Uterus (tissue), 4 donors: ENCODE measurements around the gene ATG13. TPM values are rescaled to one million over a fixed set of nuclear protein-coding genes. Genes with fewer than 3 reads are reported as not detected.

Source experiments
- DNase-seq, 2 donors: peaks; one replicate each; pipeline ENCODE4 v3.0.0-alpha.2; 2019 to 2020
- H3K27ac ChIP-seq, 2 donors: fragments of 200-600 bp; sonication (generic); 1 replicate in 1 of 2; 2 replicates in 1 of 2; pipeline ENCODE4 v1.5.1; 2016 to 2018
- H3K27me3 ChIP-seq, 2 donors: fragments of 200-600 bp; sonication (generic); one replicate each; pipeline ENCODE4 v1.5.1; 2018 to 2019; ENCODE audit warnings: control low read depth in 1 of 2
- H3K36me3 ChIP-seq, 2 donors: fragments of 200-600 bp; sonication (generic); one replicate each; pipeline ENCODE4 v1.5.1; 2019; ENCODE audit warnings: control low read depth in 1 of 2
- H3K4me1 ChIP-seq, 2 donors: fragments of 200-600 bp; sonication (generic); one replicate each; pipeline ENCODE4 v1.5.1; 2018 to 2019; ENCODE audit warnings: control low read depth in 1 of 2
- H3K4me3 ChIP-seq, 2 donors: fragments of 200-600 bp; sonication (generic); 1 replicate in 1 of 2; 2 replicates in 1 of 2; pipeline ENCODE4 v1.5.1; 2018 to 2019; ENCODE audit warnings: mild to moderate bottlenecking in 1 of 2
- H3K9me3 ChIP-seq, 2 donors: fragments of 200-600 bp; sonication (generic); one replicate each; pipeline ENCODE4 v1.5.1; 2019; ENCODE audit warnings: control low read depth in 1 of 2
- POLR2A ChIP-seq, 2 donors: fragments of 450-650 bp; IDR thresholded peaks; one replicate each; pipeline ENCODE4 v1.6.1; 2016; ENCODE audit warnings: antibody characterized with exemption in 2 of 2, mild to moderate bottlenecking in 1 of 2, moderate library complexity in 1 of 2
- intact Hi-C: fragments of 100-400 bp; cut with DNase I; formaldehyde crosslinking; loops from one replicate; pipeline ENCODE4 v1.15.1; 2023; ENCODE audit warnings: low total_unique reads
- total RNA-seq, 4 donors: library from RNA; depleted of rRNA in 3 of 4; stranded (reverse); fragments of >200 nt in 3 of 4; gene quantifications; one replicate each; pipeline versions ENCODE4 v1.1.0 to v1.2.4, GENCODE V29; 2014 to 2023
- TF ChIP-seq, protein P1 (sequence below), 4 experiments: fragments of 200-600 bp in 2 of 4; fragments of 450-650 bp in 2 of 4; sonication (generic) in 2 of 4; IDR thresholded peaks; one replicate each; pipeline ENCODE4 v1.5.1; 2016 to 2019; ENCODE audit warnings: antibody characterized with exemption in 4 of 4, mild to moderate bottlenecking in 2 of 4, moderate library complexity in 1 of 4
- donor health status: DM: yes; HTN: yes; CAD: no.

Gene ATG13
- total RNA-seq, 4 donors from 2014 or later, result 51.8 to 102 (median 68.3) TPM

DNA sequence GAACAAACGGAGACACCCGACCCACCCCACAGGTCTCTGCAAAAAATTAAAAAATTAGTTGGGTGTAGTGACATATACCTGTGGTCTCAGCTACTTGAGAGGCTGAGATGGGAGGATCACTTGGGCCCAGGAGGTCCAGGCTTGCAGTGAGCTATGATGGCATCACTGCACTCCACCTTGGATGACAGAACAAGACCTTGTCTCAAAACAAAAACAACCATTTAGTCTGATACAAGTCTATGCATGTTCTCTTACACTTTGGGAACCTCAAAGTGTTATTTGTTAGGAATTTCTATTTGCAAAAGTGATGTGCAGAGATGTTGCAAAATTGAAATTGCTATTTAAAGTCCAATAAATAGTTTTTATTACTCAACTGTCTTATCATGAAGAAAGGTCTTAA lies 14.3 kb downstream of the ATG13 start:
- no peak for DNase-seq
- Histone ChIP-seq H3K36me3 (no peaks in the 10 kb centered on the region), H3K27me3 (no peaks in the 10 kb centered on the region), H3K9me3 (no peaks in the 10 kb centered on the region), H3K4me1 (no peaks in the 10 kb centered on the region), H3K27ac (no peak overlapping the region), H3K4me3 (no peak overlapping the region)
- intact Hi-C loops, result no loop called here
- TF ChIP-seq, protein P1, sequence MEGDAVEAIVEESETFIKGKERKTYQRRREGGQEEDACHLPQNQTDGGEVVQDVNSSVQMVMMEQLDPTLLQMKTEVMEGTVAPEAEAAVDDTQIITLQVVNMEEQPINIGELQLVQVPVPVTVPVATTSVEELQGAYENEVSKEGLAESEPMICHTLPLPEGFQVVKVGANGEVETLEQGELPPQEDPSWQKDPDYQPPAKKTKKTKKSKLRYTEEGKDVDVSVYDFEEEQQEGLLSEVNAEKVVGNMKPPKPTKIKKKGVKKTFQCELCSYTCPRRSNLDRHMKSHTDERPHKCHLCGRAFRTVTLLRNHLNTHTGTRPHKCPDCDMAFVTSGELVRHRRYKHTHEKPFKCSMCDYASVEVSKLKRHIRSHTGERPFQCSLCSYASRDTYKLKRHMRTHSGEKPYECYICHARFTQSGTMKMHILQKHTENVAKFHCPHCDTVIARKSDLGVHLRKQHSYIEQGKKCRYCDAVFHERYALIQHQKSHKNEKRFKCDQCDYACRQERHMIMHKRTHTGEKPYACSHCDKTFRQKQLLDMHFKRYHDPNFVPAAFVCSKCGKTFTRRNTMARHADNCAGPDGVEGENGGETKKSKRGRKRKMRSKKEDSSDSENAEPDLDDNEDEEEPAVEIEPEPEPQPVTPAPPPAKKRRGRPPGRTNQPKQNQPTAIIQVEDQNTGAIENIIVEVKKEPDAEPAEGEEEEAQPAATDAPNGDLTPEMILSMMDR (IDR thresholded peaks at IDR 0.05), result no peak
- no peak for TF ChIP-seq POLR2A (IDR thresholded peaks at IDR 0.05)

DNA sequence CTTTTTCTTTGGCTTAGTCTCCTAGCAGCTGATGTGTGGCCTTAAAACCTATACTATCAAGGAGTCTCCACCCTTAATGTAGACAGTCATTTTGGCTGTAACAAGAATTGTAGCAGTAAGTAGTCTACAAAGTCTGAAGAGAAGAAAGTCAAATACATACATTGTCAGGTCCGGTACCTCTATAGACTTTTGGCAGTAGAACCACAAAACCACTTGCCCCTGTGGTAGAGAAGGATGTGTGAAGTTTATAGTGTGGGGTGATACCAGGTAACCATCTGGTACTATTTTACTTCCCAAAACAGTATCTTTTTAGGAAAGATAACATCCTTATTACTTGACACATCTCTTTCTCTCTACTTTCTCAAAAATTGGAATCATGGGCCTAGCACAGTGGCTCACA lies 15.1 kb downstream of the ATG13 start:
- Histone ChIP-seq H3K4me1 (no peaks in the 10 kb centered on the region), H3K36me3 (no peaks in the 10 kb centered on the region), H3K9me3 (no peaks in the 10 kb centered on the region), H3K4me3 (no peak overlapping the region), H3K27me3 (no peaks in the 10 kb centered on the region), H3K27ac (no peak overlapping the region)
- TF ChIP-seq, protein P1 (IDR thresholded peaks at IDR 0.05), result no peak
- no peak for TF ChIP-seq POLR2A (IDR thresholded peaks at IDR 0.05)
- DNase-seq, result no peak
- intact Hi-C loops, result no loop called here

- TF ChIP-seq, protein P1 (IDR thresholded peaks at IDR 0.05), result no peak
- no peak for TF ChIP-seq POLR2A (IDR thresholded peaks at IDR 0.05)
- Histone ChIP-seq H3K9me3 (no peaks in the 10 kb centered on the region), H3K4me1 (no peaks in the 10 kb centered on the region), H3K27ac (no peak overlapping the region), H3K36me3 (no peaks in the 10 kb centered on the region), H3K4me3 (no peak overlapping the region), H3K27me3 (no peaks in the 10 kb centered on the region)
- DNase-seq, result no peak
- intact Hi-C loops, result no loop called here
These were observed 16.2 kb downstream of the ATG13 start for GRCh38 chr11:46633291-46634217.

DNA sequence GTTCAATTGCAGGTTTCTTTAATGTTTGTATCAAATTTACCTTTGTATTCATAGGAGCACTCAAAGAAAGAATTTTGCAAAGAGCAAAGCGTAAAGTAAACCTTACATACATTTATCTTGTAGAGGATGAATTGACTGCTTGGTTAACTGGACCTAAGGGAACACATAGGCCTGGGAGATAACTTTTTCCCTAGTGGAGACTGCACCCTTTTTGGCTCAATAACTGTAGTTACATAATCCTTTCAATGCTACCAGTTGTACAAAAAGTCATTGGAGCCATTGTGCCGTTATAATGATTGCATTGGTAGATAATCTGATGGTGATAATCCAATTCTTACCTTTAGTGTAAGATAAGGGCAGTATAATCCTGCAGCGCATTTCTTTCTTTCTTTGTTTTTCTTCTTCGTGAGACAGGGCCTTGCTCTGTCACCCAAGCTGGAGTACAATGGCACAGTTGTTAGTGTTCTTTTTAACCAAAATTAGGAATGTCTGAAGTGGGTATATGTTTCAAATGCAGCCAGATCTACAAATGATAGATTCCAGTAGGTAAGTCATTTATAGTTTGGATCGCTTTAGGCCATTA lies 18.3 kb downstream of the ATG13 start:
- H3K27ac ChIP-seq, result no peak overlapping the region
- H3K27me3 ChIP-seq, result no peaks in the 10 kb centered on the region
- no peak overlapping the region for H3K4me3 ChIP-seq
- H3K36me3 ChIP-seq, result no peaks in the 10 kb centered on the region
- no peaks in the 10 kb centered on the region for H3K9me3 ChIP-seq
- no peak for DNase-seq
- intact Hi-C loops, result no loop called here
- no peaks in the 10 kb centered on the region for H3K4me1 ChIP-seq
- TF ChIP-seq POLR2A (IDR thresholded peaks at IDR 0.05), result no peak
- TF ChIP-seq, protein P1 (IDR thresholded peaks at IDR 0.05), result no peak

- TF ChIP-seq POLR2A (IDR thresholded peaks at IDR 0.05), result no peak
- TF ChIP-seq, protein P1 (IDR thresholded peaks at IDR 0.05), result no peak
- Histone ChIP-seq H3K27me3 (no peaks in the 10 kb centered on the region), H3K4me1 (no peaks in the 10 kb centered on the region), H3K27ac (no peak overlapping the region), H3K9me3 (no peaks in the 10 kb centered on the region), H3K36me3 (no peaks in the 10 kb centered on the region), H3K4me3 (no peak overlapping the region)
- no peak for DNase-seq
- intact Hi-C loops, result no loop called here
These were observed 20.2 kb downstream of the ATG13 start for GRCh38 chr11:46637546-46637945.
